Fibroblast of skin of back (primary cell): ENCODE data around the gene SRC.
"Not testable (repeated sequence)": the region's sequence is repeated elsewhere in the genome, so short reads cannot be mapped to it uniquely, and the experiment has no call there.

ENCODE experiments used
- DNase-seq: peaks from one replicate; pipeline ENCODE4 v3.0.0-alpha.2; 2013

The SRC gene

GRCh38 chr20:37364927-37365272 lies 19.0 kb downstream of the SRC start:
- DNase-seq, result no peak

- DNase-seq, result no peak
Observed at GRCh38 chr20:37365760-37366638, 20.1 kb downstream of the SRC start.

GRCh38 chr20:37366743-37367142 lies 20.8 kb downstream of the SRC start:
- DNase-seq, result no peak

GRCh38 chr20:37369846-37370245 lies 23.9 kb downstream of the SRC start:
- DNase-seq, result no peak

- not testable (repeated sequence) for DNase-seq
Observed at GRCh38 chr20:37371845-37372244, 25.9 kb downstream of the SRC start.

- DNase-seq, result no peak
Observed at GRCh38 chr20:37372441-37372840, 26.5 kb downstream of the SRC start.

- DNase-seq, result no peak
Observed at GRCh38 chr20:37373020-37373598, 27.2 kb downstream of the SRC start.

- no peak for DNase-seq
Observed at GRCh38 chr20:37375227-37375626, 29.3 kb downstream of the SRC start.

- DNase-seq, result no peak
Observed at GRCh38 chr20:37376324-37376723, 30.4 kb downstream of the SRC start.

GRCh38 chr20:37376791-37377190 lies 30.9 kb downstream of the SRC start:
- no peak for DNase-seq

- no peak for DNase-seq
Observed at GRCh38 chr20:37377346-37378081, 31.6 kb downstream of the SRC start.

- no peak for DNase-seq
Observed at GRCh38 chr20:37378420-37378784, 32.5 kb downstream of the SRC start.

- DNase-seq, result peak; percentile 56
Observed at GRCh38 chr20:37378785-37379598, 33.1 kb downstream of the SRC start.

- no peak for DNase-seq
Observed at GRCh38 chr20:37379967-37380828, 34.3 kb downstream of the SRC start.

- DNase-seq, result no peak
Observed at GRCh38 chr20:37380864-37381579, 35.1 kb downstream of the SRC start.

- no peak for DNase-seq
Observed at GRCh38 chr20:37381621-37382471, 35.9 kb downstream of the SRC start.

- DNase-seq, result no peak
Observed at GRCh38 chr20:37382482-37383120, 36.7 kb downstream of the SRC start.

GRCh38 chr20:37383229-37383989 lies 37.5 kb downstream of the SRC start:
- peak; percentile 31 for DNase-seq

GRCh38 chr20:37384683-37385174 lies 38.8 kb downstream of the SRC start:
- peak; percentile 67 for DNase-seq
